ENCODE data around the gene SHISA6. TPM values are rescaled to one million over a fixed set of nuclear protein-coding genes. Genes with fewer than 3 reads are reported as not detected.

SHISA6 gene
- total RNA-seq (not detected in 2 replicates), polyA plus RNA-seq (not detected in 2 replicates), polyA minus RNA-seq (ENCODE audit: low replicate concordance) (not detected in 2 replicates)
- not detected in 2 replicates for polyA plus RNA-seq (2012)

GRCh38 chr17:11240841-11241610 is at the start of gene SHISA6:
Gene SHISA6 (plus strand): TSS chr17:11241213.
- Histone ChIP-seq H3K9me3 (ENCODE audit: control insufficient read depth, insufficient read depth, low read depth, low read length) (no peaks in the 10 kb centered on the region), H3K27me3 (ENCODE audit: control insufficient read depth, insufficient read depth, low read length) (no peaks in the 10 kb centered on the region), H3K4me1 (ENCODE audit: control insufficient read depth, extremely low read depth, insufficient read depth, low read length) (no peaks in the 10 kb centered on the region), H4K20me1 (ENCODE audit: control insufficient read depth, extremely low read depth, insufficient read depth, low read length) (no peaks in the 10 kb centered on the region), H3K36me3 (ENCODE audit: control insufficient read depth, insufficient read depth, low read length) (no peaks in the 10 kb centered on the region), H3K9ac (ENCODE audit: insufficient read depth, low read length) (no peak within 1 kb of the TSS), H3K79me2 (ENCODE audit: control insufficient read depth, insufficient read depth, low read length) (no peaks in the 10 kb centered on the region), H2AFZ (ENCODE audit: low read length) (no peak within 1 kb of the TSS), H3K4me2 (ENCODE audit: extremely low read depth, insufficient read depth, low read length) (no peak within 1 kb of the TSS), H3K4me3 (replicated peaks in 1 of 4; ENCODE audit: control extremely low read depth in 1 of 4, insufficient read depth in 1 of 4, low read depth in 3 of 4, low read length in 4 of 4) (no peak within 1 kb of the TSS), H3K27ac (ENCODE audit: insufficient read depth, low read length) (no peak within 1 kb of the TSS)
- DNase-seq (ENCODE audit: low read depth in 2 of 2): no peak
- TF ChIP-seq CTCF (conservative IDR thresholded peaks at IDR 0.05 in 1 of 2, IDR thresholded peaks at IDR 0.05 in 1 of 2; ENCODE audit: low read depth in 1 of 2, low read length in 2 of 2) (no peak), EZH2 (IDR thresholded peaks at IDR 0.05; ENCODE audit: low read length, missing control alignments) (no peak)

- no peaks in the 10 kb centered on the region for H4K20me1 ChIP-seq (ENCODE audit: control insufficient read depth, extremely low read depth, insufficient read depth, low read length)
- no peak overlapping the region for H3K27ac ChIP-seq (ENCODE audit: insufficient read depth, low read length)
- no peaks in the 10 kb centered on the region for H3K79me2 ChIP-seq (ENCODE audit: control insufficient read depth, insufficient read depth, low read length)
- H3K4me1 ChIP-seq (ENCODE audit: control insufficient read depth, extremely low read depth, insufficient read depth, low read length): no peaks in the 10 kb centered on the region
- H3K9ac ChIP-seq (ENCODE audit: insufficient read depth, low read length): no peak overlapping the region
- no peaks in the 10 kb centered on the region for H3K27me3 ChIP-seq (ENCODE audit: control insufficient read depth, insufficient read depth, low read length)
- TF ChIP-seq EZH2 (IDR thresholded peaks at IDR 0.05; ENCODE audit: low read length, missing control alignments) (no peak), CTCF (conservative IDR thresholded peaks at IDR 0.05 in 1 of 2, IDR thresholded peaks at IDR 0.05 in 1 of 2; ENCODE audit: low read depth in 1 of 2, low read length in 2 of 2) (no peak)
- H3K4me3 ChIP-seq (replicated peaks in 1 of 4; ENCODE audit: control extremely low read depth in 1 of 4, insufficient read depth in 1 of 4, low read depth in 3 of 4, low read length in 4 of 4): no peak overlapping the region
- no peak for DNase-seq (ENCODE audit: low read depth in 2 of 2)
- H3K9me3 ChIP-seq (ENCODE audit: control insufficient read depth, insufficient read depth, low read depth, low read length): no peaks in the 10 kb centered on the region
- H2AFZ ChIP-seq (ENCODE audit: low read length): no peak overlapping the region
- H3K4me2 ChIP-seq (ENCODE audit: extremely low read depth, insufficient read depth, low read length): no peak overlapping the region
- H3K36me3 ChIP-seq (ENCODE audit: control insufficient read depth, insufficient read depth, low read length): no peaks in the 10 kb centered on the region
Observed at GRCh38 chr17:11195801-11196200, 45.2 kb upstream of the SHISA6 start.

DNA sequence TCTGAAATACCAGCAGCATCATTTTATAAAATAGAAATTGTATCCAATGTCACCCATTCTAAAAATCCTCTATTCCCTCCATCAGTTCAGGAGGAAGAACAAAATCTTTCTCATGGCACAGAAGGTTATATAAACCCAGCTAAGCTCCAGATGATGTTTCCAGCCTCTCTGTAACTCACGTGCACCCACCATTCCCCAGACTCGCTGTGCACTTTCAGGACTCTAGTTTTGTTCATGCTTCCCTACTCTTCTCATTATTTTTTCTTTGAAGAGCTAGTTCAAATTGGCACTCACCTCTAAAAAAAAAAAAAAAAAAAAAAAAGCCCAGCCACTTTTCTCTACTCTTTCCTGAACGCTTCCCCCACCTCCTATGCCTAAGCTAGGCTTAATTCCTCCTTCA is 36.0 kb upstream of the SHISA6 start:
- H3K27me3 ChIP-seq (ENCODE audit: control insufficient read depth, insufficient read depth, low read length): no peaks in the 10 kb centered on the region

More for the DNA sequence above, 36.0 kb upstream of the SHISA6 start:
- Histone ChIP-seq H3K4me1 (ENCODE audit: control insufficient read depth, extremely low read depth, insufficient read depth, low read length) (no peaks in the 10 kb centered on the region), H4K20me1 (ENCODE audit: control insufficient read depth, extremely low read depth, insufficient read depth, low read length) (no peaks in the 10 kb centered on the region), H3K9ac (ENCODE audit: insufficient read depth, low read length) (no peak overlapping the region), H3K36me3 (ENCODE audit: control insufficient read depth, insufficient read depth, low read length) (no peaks in the 10 kb centered on the region), H3K4me2 (ENCODE audit: extremely low read depth, insufficient read depth, low read length) (no peak overlapping the region), H3K4me3 (replicated peaks in 1 of 4; ENCODE audit: control extremely low read depth in 1 of 4, insufficient read depth in 1 of 4, low read depth in 3 of 4, low read length in 4 of 4) (no peak overlapping the region), H3K9me3 (ENCODE audit: control insufficient read depth, insufficient read depth, low read depth, low read length) (no peaks in the 10 kb centered on the region), H3K79me2 (ENCODE audit: control insufficient read depth, insufficient read depth, low read length) (no peaks in the 10 kb centered on the region), H2AFZ (ENCODE audit: low read length) (no peak overlapping the region), H3K27ac (ENCODE audit: insufficient read depth, low read length) (no peak overlapping the region)
- TF ChIP-seq CTCF (conservative IDR thresholded peaks at IDR 0.05 in 1 of 2, IDR thresholded peaks at IDR 0.05 in 1 of 2; ENCODE audit: low read depth in 1 of 2, low read length in 2 of 2) (no peak), EZH2 (IDR thresholded peaks at IDR 0.05; ENCODE audit: low read length, missing control alignments) (no peak)
- no peak for DNase-seq (ENCODE audit: low read depth in 2 of 2)

Measured in fibroblast of lung (primary cell).